Activated naive CD8-positive, alpha-beta T cell treated with anti-CD3 and anti-CD28 coated beads, Interleukin-2, amount 50 U/mL, for 24 hours (primary cell): ENCODE results near the gene PAK1IP1.
"Not testable (repeated sequence)": the region's sequence is repeated elsewhere in the genome, so short reads cannot be mapped to it uniquely, and the experiment has no call there.

Experiments used
- ATAC-seq: fragments of 150-1000 bp; cut with Tn5 transposase; one replicate; pipeline ENCODE4 v1.10.0; 2021
- DNase-seq: peaks from one replicate; pipeline ENCODE4 v3.0.0; 2021
- H3K27ac Mint-ChIP-seq: one replicate; pipeline ENCODE4 v1.8.0; 2021; ENCODE audit warnings: mild to moderate bottlenecking, mixed read lengths
- H3K27me3 Mint-ChIP-seq: one replicate; pipeline ENCODE4 v1.8.0; 2021; ENCODE audit warnings: mixed read lengths
- H3K36me3 Mint-ChIP-seq: one replicate; pipeline ENCODE4 v1.8.0; 2021; ENCODE audit warnings: low read depth, mixed read lengths
- H3K4me1 Mint-ChIP-seq: one replicate; pipeline ENCODE4 v1.8.0; 2021; ENCODE audit warnings: mixed read lengths
- H3K4me3 Mint-ChIP-seq: one replicate; pipeline ENCODE4 v1.8.0; 2021; ENCODE audit warnings: mild to moderate bottlenecking, moderate library complexity, mixed read lengths
- H3K9me3 Mint-ChIP-seq: one replicate; pipeline ENCODE4 v1.8.0; 2021; ENCODE audit warnings: mixed read lengths

PAK1IP1 gene

GRCh38 chr6:10720960-10721849 lies 26.4 kb downstream of the PAK1IP1 start:
- H3K27ac Mint-ChIP-seq = peak overlapping the region; percentile 91
- not testable (repeated sequence) for ATAC-seq, H3K9me3 Mint-ChIP-seq, H3K27me3 Mint-ChIP-seq
- H3K4me1 Mint-ChIP-seq = peaks cover 53% of the 10 kb centered on the region
- H3K4me3 Mint-ChIP-seq = peak overlapping the region; percentile 91
- DNase-seq = peak; percentile 9
- peaks cover 16% of the 10 kb centered on the region for H3K36me3 Mint-ChIP-seq

- H3K4me1 Mint-ChIP-seq = peaks cover 53% of the 10 kb centered on the region
- peak overlapping the region; percentile 91 for H3K27ac Mint-ChIP-seq
- peaks cover 18% of the 10 kb centered on the region for H3K36me3 Mint-ChIP-seq
- no peak for ATAC-seq
- DNase-seq = no peak
- H3K9me3 Mint-ChIP-seq = peaks cover 9% of the 10 kb centered on the region
- H3K4me3 Mint-ChIP-seq = peak overlapping the region; percentile 91
- no peaks in the 10 kb centered on the region for H3K27me3 Mint-ChIP-seq
Observed at GRCh38 chr6:10721850-10722569, 27.2 kb downstream of the PAK1IP1 start.

- no peak for DNase-seq
- H3K9me3 Mint-ChIP-seq = peaks cover 9% of the 10 kb centered on the region
- no peaks in the 10 kb centered on the region for H3K27me3 Mint-ChIP-seq
- peaks cover 21% of the 10 kb centered on the region for H3K36me3 Mint-ChIP-seq
- peaks cover 53% of the 10 kb centered on the region for H3K4me1 Mint-ChIP-seq
- ATAC-seq = no peak
- peak overlapping the region; percentile 91 for H3K4me3 Mint-ChIP-seq
- peak overlapping the region; percentile 91 for H3K27ac Mint-ChIP-seq
Observed at GRCh38 chr6:10722570-10722819, 27.7 kb downstream of the PAK1IP1 start.

GRCh38 chr6:10722820-10723566 lies 28.2 kb downstream of the PAK1IP1 start, which contains the start of gene TMEM14C:
Gene TMEM14C, plus strand, starts transcription at chr6:10723070. Its CDS starts 1,544 bp downstream, at chr6:10724614.
- Mint-ChIP-seq H3K36me3 (peaks cover 25% of the 10 kb centered on the region), H3K27ac (peak within 1 kb of the TSS; percentile 91), H3K27me3 (no peaks in the 10 kb centered on the region), H3K4me3 (peak within 1 kb of the TSS; percentile 91), H3K4me1 (peaks cover 57% of the 10 kb centered on the region), H3K9me3 (peaks cover 9% of the 10 kb centered on the region)
- ATAC-seq = peak; percentile 97
- peak; percentile 92 for DNase-seq

- ATAC-seq = no peak
- peaks cover 57% of the 10 kb centered on the region for H3K4me1 Mint-ChIP-seq
- no peak for DNase-seq
Observed at GRCh38 chr6:10723567-10723881, 28.8 kb downstream of the PAK1IP1 start.

GRCh38 chr6:10725044-10725443 lies 30.3 kb downstream of the PAK1IP1 start:
- Mint-ChIP-seq H3K27me3 (no peaks in the 10 kb centered on the region), H3K4me1 (peaks cover 49% of the 10 kb centered on the region), H3K9me3 (no peaks in the 10 kb centered on the region), H3K27ac (no peak overlapping the region), H3K4me3 (no peak overlapping the region), H3K36me3 (peaks cover 21% of the 10 kb centered on the region)
- DNase-seq (no peak), ATAC-seq (no peak)

More at GRCh38 chr6:10723567-10723881, 28.8 kb downstream of the PAK1IP1 start:
- peaks cover 26% of the 10 kb centered on the region for H3K36me3 Mint-ChIP-seq
- peak overlapping the region; percentile 91 for H3K27ac Mint-ChIP-seq
- H3K4me3 Mint-ChIP-seq = peak overlapping the region; percentile 91
- no peaks in the 10 kb centered on the region for H3K27me3 Mint-ChIP-seq
- H3K9me3 Mint-ChIP-seq = peaks cover 6% of the 10 kb centered on the region

- Mint-ChIP-seq H3K27me3 (no peaks in the 10 kb centered on the region), H3K9me3 (no peaks in the 10 kb centered on the region), H3K4me1 (peaks cover 49% of the 10 kb centered on the region), H3K27ac (no peak overlapping the region), H3K4me3 (no peak overlapping the region), H3K36me3 (peaks cover 27% of the 10 kb centered on the region)
- no peak for DNase-seq
- no peak for ATAC-seq
Observed at GRCh38 chr6:10725716-10726115, 30.9 kb downstream of the PAK1IP1 start.

- Mint-ChIP-seq H3K4me1 (peaks cover 11% of the 10 kb centered on the region), H3K4me3 (no peak overlapping the region), H3K27ac (no peak overlapping the region), H3K27me3 (no peaks in the 10 kb centered on the region), H3K36me3 (peaks cover 31% of the 10 kb centered on the region), H3K9me3 (no peaks in the 10 kb centered on the region)
- ATAC-seq = no peak
- DNase-seq = no peak
Observed at GRCh38 chr6:10730254-10730653, 35.5 kb downstream of the PAK1IP1 start.

- H3K4me3 Mint-ChIP-seq = no peak overlapping the region
- H3K4me1 Mint-ChIP-seq = no peaks in the 10 kb centered on the region
- H3K27me3 Mint-ChIP-seq = no peaks in the 10 kb centered on the region
- no peak for DNase-seq
- no peaks in the 10 kb centered on the region for H3K9me3 Mint-ChIP-seq
- H3K27ac Mint-ChIP-seq = no peak overlapping the region
- no peak for ATAC-seq
- peaks cover 13% of the 10 kb centered on the region for H3K36me3 Mint-ChIP-seq
Observed at GRCh38 chr6:10733151-10733715, 38.5 kb downstream of the PAK1IP1 start.

GRCh38 chr6:10733863-10734262 lies 39.1 kb downstream of the PAK1IP1 start:
- DNase-seq (no peak), ATAC-seq (no peak)
- Mint-ChIP-seq H3K27me3 (no peaks in the 10 kb centered on the region), H3K27ac (no peak overlapping the region), H3K4me3 (no peak overlapping the region), H3K36me3 (peaks cover 12% of the 10 kb centered on the region), H3K9me3 (no peaks in the 10 kb centered on the region), H3K4me1 (no peaks in the 10 kb centered on the region)

GRCh38 chr6:10736731-10737130 lies 42.0 kb downstream of the PAK1IP1 start:
- no peaks in the 10 kb centered on the region for H3K27me3 Mint-ChIP-seq
- H3K9me3 Mint-ChIP-seq = no peaks in the 10 kb centered on the region
- no peak for DNase-seq
- H3K36me3 Mint-ChIP-seq = peaks cover 6% of the 10 kb centered on the region
- ATAC-seq = no peak
- H3K27ac Mint-ChIP-seq = no peak overlapping the region
- H3K4me1 Mint-ChIP-seq = no peaks in the 10 kb centered on the region
- H3K4me3 Mint-ChIP-seq = no peak overlapping the region

GRCh38 chr6:10740061-10740460 lies 45.3 kb downstream of the PAK1IP1 start:
- Mint-ChIP-seq H3K4me1 (no peaks in the 10 kb centered on the region), H3K9me3 (no peaks in the 10 kb centered on the region), H3K27me3 (no peaks in the 10 kb centered on the region), H3K36me3 (peaks cover 2% of the 10 kb centered on the region), H3K4me3 (no peak overlapping the region), H3K27ac (no peak overlapping the region)
- no peak for DNase-seq
- no peak for ATAC-seq

GRCh38 chr6:10741643-10742042 lies 46.9 kb downstream of the PAK1IP1 start:
- ATAC-seq, H3K27ac Mint-ChIP-seq, H3K9me3 Mint-ChIP-seq, H3K4me1 Mint-ChIP-seq, DNase-seq, H3K27me3 Mint-ChIP-seq, H3K4me3 Mint-ChIP-seq, H3K36me3 Mint-ChIP-seq: not testable (repeated sequence)

- H3K4me3 Mint-ChIP-seq = no peak overlapping the region
- no peak for ATAC-seq
Observed at GRCh38 chr6:10742251-10742650, 47.5 kb downstream of the PAK1IP1 start.

More at GRCh38 chr6:10742251-10742650, 47.5 kb downstream of the PAK1IP1 start:
- H3K9me3 Mint-ChIP-seq = no peaks in the 10 kb centered on the region
- DNase-seq = no peak
- H3K27ac Mint-ChIP-seq = no peak overlapping the region
- no peaks in the 10 kb centered on the region for H3K27me3 Mint-ChIP-seq
- peaks cover 2% of the 10 kb centered on the region for H3K36me3 Mint-ChIP-seq
- peaks cover 12% of the 10 kb centered on the region for H3K4me1 Mint-ChIP-seq
